GM21447 (cell line): ENCODE data around the gene DHRSX.
"Not testable (repeated sequence)": the region's sequence is repeated elsewhere in the genome, so short reads cannot be mapped to it uniquely, and the experiment has no call there.

Experiments used
- ATAC-seq: cut with Tn5 transposase; IDR thresholded peaks from one replicate; pipeline ENCODE4 v1.9.1; 2021; ENCODE audit not compliant: unreplicated experiment

The DHRSX gene

DNA sequence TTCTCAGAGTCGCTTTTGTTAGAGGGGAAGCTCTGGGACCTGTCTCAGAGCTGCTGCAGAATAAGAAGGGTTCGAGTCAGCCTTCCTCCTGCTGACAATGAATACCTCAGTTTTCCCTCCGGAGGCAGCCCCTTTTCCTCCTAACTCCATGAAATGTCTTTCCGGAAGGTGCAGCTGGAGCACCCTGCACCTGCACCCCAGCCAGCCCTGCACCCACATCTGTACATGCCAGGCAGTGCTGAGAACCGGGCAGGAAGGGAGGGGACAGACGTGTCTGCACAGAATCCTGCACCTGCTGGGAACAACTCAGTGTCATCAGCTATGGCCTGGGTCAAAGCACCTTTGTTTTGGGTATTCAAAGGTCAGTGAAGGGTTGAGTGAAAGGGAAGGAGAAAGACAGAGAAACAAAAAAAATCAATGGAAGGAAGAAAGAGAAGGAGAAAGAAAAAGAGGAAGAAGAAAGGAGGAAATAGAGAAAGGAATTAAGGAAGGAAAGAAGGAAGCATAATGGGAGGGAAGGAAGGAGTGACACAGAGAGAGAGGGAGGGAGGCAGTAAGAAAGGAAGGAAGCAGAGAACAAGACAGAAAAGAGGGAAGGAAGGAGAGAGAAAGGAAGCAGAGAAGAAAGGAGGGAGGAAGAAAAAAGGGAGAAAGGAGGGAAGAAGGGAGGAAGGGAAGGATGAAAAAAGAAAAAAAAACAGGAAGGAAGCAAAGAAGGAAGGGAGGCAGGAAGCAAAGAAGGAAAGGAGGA is 273.7 kb downstream of the DHRSX start:
- ATAC-seq = no peak

- no peak for ATAC-seq
Measured at GRCh38 chrX:2226182-2226581, 274.6 kb downstream of the DHRSX start.

GRCh38 chrX:2224597-2225235 is 276.1 kb downstream of the DHRSX start:
- ATAC-seq = no peak

DNA sequence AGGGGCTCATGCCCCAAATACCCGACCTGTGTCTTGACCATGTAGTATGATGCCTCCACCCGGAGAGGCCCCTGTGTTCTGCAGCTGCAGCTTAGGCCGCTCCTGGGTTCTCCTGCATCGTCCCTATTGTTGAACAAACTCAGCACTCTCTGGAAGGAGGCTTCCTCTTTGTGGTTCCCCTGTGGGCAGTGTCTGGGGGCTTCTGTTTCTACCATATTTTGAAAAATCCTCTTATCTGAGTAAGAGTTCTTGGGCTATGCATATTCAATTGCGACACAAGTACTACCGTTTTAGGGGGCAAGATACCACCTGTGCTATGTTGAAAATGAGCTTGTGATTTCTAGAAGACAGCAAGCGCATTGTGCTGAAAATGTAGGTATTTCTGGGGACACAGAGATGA is 276.6 kb downstream of the DHRSX start:
- no peak for ATAC-seq

- ATAC-seq = no peak
Measured at GRCh38 chrX:2220829-2221567, 279.8 kb downstream of the DHRSX start.

GRCh38 chrX:2220296-2220695 is 280.5 kb downstream of the DHRSX start:
- no peak for ATAC-seq

GRCh38 chrX:2214138-2214823 is 286.5 kb downstream of the DHRSX start:
- not testable (repeated sequence) for ATAC-seq

DNA sequence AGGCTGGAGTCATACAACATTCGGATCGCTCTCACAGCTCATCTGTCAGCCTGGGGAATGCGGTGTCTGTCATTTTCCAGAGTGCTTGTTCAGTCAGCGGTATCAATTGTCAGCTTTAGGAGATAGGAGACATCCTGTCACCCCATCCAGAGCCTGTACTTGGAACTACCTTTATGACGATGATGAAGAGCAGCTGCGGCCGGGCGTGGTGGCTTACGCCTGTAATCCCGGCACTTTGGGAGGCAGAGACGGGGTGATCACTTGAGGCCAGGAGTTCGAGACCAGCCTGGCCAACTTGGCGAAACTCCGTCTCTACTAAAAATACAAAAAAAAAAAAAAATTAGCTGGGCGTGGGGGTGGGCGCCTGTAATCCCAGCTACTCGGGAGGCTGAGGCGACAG is 289.1 kb downstream of the DHRSX start:
- ATAC-seq = not testable (repeated sequence)

GRCh38 chrX:2193273-2193592 is 307.5 kb downstream of the DHRSX start:
- no peak for ATAC-seq

DNA sequence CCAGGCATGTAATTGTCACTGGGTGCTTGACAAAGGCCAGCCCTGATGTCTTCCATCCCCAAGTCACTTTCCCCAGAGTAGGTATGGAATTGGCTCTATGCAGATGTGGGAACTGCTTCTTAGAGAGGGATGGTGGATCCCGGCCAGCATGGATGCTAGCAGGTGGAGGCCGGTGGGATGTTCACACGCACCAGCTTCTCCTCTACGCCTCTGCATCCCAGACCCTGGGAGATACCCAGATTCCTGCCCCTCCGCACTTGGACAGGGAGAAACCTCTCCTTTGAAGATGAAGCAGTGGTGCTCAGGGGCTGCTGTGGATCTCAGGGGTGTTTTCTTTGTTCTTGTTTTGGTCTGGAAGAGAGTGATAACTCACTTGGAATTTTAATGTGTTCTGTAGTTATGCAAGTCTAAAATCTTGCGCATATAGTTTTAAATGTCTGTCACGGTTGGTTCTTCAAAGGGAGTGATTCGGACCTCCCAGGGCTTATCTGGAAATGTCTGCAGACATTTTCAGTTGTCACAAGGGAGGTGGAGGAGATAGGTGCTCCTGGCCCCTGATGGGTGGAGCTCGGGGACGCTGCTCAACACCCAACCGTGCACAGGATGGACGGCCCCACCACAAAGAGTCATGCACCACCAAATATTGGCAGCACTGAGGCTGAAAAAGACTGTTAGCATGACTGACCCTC is 308.0 kb downstream of the DHRSX start:
- ATAC-seq = no peak

DNA sequence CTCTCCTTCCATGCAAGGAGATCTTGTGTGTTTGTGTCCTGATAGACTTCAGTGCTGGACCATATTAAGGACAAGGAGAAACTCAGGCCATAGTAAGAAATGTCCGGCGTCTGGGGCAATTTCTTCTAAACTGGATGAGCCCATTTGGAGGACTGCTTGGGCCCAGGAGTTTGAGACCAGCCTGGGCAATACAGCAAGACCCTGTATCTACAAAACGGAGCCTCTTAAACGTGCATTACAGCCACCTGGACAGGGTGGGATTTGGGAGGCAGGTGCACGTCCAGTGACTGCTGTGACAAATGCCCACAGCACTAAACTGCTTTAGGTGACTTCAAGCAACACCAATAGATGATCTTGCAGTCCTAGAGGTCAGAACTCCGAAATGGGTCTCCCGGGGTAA is 311.9 kb downstream of the DHRSX start:
- ATAC-seq = no peak

- no peak for ATAC-seq
Measured at GRCh38 chrX:2188330-2188792, 312.4 kb downstream of the DHRSX start.

DNA sequence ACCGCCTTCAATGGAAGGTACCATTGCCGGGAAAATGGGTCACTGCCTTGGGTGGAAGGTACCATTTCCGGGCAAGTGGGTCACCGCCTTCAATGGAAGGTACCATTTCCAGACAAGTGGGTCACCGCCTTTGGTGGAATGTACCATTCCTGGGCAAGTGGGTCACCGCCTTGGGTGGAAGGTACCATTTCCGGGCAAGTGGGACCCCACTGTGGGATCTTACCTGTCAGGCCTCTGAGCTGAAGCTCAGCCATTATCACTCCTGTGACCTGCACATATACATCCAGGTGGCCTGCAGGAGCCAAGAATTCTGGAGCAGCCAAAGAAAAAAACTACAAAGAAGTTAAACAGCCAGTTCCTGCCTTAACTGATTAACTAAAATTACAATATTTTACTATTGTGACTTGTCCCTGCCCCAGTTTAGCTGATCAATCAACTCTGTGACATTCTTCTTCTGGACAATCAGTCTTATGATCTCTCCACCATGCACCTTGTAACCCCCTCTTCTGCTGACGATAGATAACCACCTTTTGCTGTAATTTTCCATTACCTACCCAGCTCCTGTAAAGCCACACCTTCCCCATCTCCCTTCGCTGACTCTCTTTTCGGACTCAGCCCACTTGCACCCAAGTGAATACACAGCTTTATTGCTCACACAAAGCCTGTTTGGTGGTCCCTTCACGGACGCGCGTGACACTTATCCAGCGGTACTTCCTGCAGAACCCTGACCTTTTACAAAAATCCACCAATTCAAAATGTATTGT is 313.2 kb downstream of the DHRSX start:
- no peak for ATAC-seq

DNA sequence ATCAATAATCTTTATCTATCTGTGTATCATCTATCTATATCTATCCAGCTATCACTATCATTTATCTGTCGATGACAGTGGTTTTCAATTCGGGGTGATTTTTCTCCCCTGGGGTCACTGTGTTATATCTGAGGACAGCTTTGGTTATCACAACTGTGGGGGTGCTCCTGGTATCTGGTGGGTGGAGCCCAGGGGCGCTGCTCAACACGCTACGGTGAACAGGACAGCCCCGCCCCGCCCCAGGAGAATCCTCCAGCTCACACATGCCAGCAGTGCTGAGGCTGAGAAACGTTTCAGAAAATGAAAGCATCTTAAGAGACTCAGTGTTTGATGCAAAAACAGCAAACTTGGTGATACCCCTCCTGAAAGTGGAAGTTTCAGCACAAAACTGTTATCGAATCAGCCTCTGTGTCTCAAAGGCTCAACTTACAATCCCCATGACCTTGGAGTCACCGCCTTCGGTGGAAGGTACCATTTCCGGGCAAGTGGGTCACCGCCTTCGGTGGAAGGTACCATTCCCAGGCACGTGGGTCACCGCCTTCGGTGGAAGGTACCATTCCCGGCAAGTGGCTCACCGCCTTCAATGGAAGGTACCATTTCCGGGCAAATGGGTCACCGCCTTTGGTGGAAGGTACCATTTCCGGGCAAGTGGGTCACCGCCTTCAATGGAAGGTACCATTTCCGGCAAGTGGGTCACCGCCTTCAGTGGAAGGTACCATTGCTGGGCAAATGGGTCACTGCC is 315.3 kb downstream of the DHRSX start:
- ATAC-seq = no peak

- no peak for ATAC-seq
Measured at GRCh38 chrX:2184089-2184488, 316.7 kb downstream of the DHRSX start.

DNA sequence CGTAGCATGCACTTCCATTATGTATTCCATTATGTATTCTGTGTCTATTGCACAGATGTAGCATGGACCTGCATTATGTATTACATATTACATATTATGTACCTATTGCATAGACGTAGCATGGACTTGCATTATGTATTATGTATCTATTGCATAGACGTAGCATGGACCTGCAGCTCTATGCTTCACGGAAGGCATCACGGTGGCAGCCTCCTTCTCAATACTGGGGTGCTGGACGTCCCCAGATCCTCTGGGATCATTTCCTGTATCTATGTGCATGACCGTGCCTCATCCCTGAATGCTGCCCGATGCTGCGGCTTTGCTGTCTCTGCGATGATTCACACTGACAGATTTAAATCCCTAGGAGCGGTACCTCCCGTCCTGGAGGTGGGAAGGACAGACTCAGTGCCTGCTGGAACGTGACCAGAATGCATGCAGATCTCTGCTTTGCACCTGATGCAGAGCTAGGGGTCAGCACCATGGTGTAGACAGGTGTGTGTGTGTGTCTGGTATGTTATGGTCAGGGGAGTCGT is 317.5 kb downstream of the DHRSX start:
- no peak for ATAC-seq

- no peak for ATAC-seq
Measured at GRCh38 chrX:2177541-2177940, 323.2 kb downstream of the DHRSX start.

- no peak for ATAC-seq
Measured at GRCh38 chrX:2176733-2177132, 324.0 kb downstream of the DHRSX start.

DNA sequence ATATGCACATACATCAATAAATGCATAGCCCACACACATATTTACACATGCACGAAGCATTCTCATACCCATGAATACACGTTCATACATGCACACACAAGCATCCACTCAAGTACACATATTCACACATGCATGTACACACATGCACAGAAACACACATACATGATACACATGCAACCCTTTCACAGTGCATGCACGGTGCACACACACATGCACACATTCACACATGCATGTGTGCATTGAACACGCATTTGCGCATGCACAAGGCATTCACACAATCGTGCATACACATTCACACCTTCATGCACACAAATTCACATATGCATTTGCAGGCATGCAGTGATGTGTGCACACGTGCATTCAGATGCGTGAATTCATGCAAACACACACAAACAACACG is 324.5 kb downstream of the DHRSX start:
- ATAC-seq = no peak
